Coronary artery (tissue), 2 donors: Measurements from ENCODE around the gene RTP3.

Experiments used
- DNase-seq: peaks from one replicate; pipeline ENCODE4 v3.0.0-alpha.2; 2017; ENCODE audit warnings: low spot score
- H3K27ac ChIP-seq, 2 donors: fragments of 200-600 bp; sonication (generic); one replicate each; pipeline ENCODE4 v1.5.1; 2016 to 2019
- H3K4me3 ChIP-seq: fragments of 200-600 bp; sonication (generic); 2 replicates; pipeline ENCODE4 v1.5.1; 2016; ENCODE audit warnings: mild to moderate bottlenecking, moderate library complexity
- TF ChIP-seq, protein P1 (sequence below): fragments of 200-600 bp; sonication (generic); IDR thresholded peaks from one replicate; pipeline ENCODE4 v1.5.1; 2019; ENCODE audit warnings: antibody characterized with exemption

RTP3 gene

DNA sequence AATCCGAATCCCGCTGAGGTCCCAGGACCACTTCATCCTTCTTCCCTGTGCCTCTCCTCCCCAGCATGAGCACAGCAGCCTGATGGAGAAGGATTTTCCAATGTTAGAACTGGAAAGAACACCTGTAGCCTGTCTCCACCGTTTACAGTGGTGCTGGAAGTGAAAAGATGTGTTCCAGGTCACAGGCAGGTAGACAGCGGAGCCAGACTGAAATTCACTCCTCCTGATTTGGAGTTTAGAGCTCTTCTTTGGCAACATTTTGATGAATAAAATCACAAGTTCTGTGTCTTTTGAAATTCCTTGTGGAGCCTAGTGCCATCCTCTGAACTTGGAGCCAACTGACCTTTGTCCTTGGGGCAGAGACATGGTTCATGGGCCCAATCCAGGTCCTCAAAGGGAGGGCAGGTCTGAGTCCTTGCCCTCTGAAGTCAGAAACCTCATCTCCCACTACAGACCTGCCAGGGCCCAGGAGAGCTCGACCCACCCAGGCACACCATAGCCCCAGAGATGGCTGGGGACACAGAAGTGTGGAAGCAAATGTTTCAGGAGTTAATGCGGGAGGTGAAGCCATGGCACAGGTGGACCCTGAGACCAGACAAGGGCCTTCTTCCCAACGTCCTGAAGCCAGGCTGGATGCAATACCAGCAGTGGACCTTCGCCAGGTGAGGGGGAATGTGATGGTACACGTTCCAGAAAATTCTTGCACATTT, at the start of gene RTP3:
Gene RTP3 (plus strand): TSS at position 421 of the 710 bp plus-strand sequence. CDS start 87 bp downstream, at position 508.
- H3K27ac ChIP-seq = no peak within 1 kb of the TSS
- TF ChIP-seq, protein P1, sequence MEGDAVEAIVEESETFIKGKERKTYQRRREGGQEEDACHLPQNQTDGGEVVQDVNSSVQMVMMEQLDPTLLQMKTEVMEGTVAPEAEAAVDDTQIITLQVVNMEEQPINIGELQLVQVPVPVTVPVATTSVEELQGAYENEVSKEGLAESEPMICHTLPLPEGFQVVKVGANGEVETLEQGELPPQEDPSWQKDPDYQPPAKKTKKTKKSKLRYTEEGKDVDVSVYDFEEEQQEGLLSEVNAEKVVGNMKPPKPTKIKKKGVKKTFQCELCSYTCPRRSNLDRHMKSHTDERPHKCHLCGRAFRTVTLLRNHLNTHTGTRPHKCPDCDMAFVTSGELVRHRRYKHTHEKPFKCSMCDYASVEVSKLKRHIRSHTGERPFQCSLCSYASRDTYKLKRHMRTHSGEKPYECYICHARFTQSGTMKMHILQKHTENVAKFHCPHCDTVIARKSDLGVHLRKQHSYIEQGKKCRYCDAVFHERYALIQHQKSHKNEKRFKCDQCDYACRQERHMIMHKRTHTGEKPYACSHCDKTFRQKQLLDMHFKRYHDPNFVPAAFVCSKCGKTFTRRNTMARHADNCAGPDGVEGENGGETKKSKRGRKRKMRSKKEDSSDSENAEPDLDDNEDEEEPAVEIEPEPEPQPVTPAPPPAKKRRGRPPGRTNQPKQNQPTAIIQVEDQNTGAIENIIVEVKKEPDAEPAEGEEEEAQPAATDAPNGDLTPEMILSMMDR = no peak
- no peak within 1 kb of the TSS for H3K4me3 ChIP-seq
- no peak for DNase-seq

DNA sequence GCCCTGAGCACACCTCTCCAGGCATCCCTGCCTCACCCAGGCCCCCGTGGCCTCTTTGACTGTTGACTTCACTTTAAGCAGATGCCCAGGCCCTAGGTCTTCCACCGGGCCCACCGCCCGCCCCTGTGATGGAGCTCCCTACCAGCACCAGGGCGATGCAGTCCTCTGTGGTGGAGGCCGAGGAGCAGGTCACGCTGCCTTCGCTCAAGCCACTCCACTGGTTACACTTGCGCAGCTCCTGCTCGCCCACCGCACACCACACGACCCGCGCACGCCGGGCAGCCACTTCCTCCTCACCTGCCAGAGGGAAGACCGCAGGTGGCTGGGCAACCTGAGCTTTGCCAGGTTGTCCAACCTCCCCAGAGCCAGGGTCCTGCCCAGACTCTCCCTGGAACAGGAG, 49.1 kb upstream of the RTP3 start:
- peak; percentile 58 for DNase-seq
- H3K27ac ChIP-seq = no peak overlapping the region
- TF ChIP-seq, protein P1 = no peak
- H3K4me3 ChIP-seq = no peak overlapping the region

DNA sequence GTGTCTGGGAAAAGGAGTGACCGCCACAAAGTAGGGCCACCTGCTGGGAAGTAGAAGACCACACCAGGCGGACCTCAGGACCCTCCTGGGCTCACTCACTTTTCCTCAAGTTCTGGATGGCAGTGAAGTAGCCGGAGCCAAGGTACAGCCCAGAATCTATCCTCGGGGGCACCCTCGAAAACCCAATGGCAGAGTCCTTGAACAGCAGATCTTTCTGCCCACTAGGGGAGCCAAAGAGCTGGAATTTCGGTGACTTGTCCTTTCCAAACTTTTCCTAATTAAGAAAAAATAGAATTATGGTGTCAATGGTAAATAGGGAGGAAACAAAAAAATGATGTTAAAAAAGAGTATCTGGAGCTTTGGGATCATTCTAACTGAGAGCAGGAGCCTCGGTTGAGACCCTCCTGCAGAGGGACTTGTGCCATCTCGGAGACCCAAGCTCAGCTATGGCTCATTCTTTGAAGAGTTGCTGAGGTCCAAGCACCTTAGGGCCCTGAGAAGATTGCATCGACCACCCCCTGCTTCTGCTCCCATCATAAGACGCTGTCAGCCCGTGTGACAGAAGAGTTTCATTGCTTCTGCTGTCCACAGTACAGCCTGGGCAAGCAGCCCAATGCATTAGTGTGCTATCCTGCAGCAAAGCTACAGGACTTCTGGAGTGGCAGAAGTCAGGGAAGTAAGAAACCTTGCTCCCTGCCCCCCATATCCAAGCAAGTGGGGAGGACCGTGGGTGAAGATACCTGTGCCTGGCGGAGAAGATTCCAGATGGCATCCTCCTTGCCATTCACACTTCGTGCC, 47.8 kb upstream of the RTP3 start:
- TF ChIP-seq, protein P1 = no peak
- Histone ChIP-seq H3K4me3 (no peak overlapping the region), H3K27ac (no peak overlapping the region)
- peak; percentile 66 for DNase-seq

DNA sequence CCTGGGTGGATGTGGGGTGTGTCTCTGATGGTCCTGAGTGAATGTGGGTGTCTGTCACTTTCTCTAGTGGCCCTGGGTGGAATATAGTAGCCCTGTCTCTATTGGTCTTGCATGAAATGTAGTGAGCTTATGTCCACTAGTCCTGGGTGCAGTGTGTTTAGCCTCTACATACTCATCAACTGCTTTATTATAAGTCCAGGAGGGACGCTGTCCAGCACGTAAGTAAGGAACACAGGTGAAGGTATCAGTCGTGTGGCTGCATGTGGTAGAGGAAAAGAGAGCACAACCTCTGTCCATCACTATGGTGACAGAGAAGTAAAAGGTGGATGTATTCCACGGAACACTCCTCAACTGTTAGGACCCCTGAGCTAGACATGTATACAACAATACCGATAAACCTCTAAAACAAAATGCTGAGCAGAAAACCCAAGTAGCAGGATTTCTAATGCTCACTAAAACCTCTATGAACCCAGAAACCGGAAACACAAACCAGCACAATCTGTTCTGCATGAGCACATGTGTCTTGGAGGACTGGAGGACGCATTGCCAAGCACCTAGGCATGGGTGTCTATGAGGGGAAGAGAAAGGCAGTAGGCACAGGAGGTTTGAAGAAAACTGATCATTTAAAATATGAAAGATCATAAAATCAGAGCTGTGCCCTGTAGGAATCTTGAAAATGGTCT, 44.1 kb upstream of the RTP3 start:
- DNase-seq = peak; percentile 28
- TF ChIP-seq, protein P1 = no peak
- no peak overlapping the region for H3K4me3 ChIP-seq
- no peak overlapping the region for H3K27ac ChIP-seq

DNA sequence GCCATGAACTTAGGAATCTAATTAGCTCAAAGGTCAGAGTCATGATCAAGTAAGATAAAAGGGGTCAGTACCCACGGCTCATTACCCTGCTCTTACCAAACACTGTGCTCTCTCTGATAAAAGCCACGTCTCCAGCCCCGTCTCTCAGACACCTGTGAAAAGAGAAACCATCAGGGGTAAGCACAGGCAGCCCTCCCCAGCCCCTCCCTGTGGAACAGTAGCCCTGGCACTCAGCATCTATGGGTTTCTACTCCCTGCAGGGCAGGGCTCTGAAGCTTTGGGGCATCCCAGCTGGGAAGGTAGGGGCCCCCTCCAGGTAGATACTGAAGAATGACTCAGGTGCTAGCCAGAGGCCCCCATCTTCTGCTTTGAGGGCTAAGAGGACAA, 43.6 kb upstream of the RTP3 start:
- DNase-seq = peak; percentile 7
- TF ChIP-seq, protein P1 = no peak
- Histone ChIP-seq H3K4me3 (no peak overlapping the region), H3K27ac (no peak overlapping the region)

DNA sequence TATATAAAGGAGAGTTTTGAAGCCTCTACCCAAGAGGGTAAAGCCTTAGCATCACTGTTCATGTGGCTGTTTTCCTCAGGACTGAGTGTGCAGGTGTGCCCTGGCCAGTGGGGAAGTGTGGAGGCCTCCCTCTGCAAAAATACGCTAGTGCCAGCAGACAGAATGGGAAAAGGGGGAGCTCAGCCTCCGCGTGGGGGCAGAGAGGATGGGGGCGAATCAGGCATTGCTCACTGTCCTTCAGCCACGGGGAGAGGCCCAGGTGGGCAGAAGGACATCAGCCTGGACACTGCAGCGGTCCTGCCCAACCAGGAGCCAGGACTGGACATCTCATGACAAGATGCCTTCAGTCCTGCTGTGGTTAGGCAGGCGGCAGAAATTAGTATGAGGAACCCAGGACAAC, 43.2 kb upstream of the RTP3 start:
- peak; percentile 54 for DNase-seq
- TF ChIP-seq, protein P1 = no peak
- H3K4me3 ChIP-seq = no peak overlapping the region
- no peak overlapping the region for H3K27ac ChIP-seq
